ENCODE data around the gene PLS1. TPM values are rescaled to one million over a fixed set of nuclear protein-coding genes. Genes with fewer than 3 reads are reported as not detected.

The PLS1 gene
- total RNA-seq, 3 donors from 2014 or later (not counting 1 experiment from before 2014, with no cell fraction given): 1.2 to 2.6 (median 1.6) TPM

DNA sequence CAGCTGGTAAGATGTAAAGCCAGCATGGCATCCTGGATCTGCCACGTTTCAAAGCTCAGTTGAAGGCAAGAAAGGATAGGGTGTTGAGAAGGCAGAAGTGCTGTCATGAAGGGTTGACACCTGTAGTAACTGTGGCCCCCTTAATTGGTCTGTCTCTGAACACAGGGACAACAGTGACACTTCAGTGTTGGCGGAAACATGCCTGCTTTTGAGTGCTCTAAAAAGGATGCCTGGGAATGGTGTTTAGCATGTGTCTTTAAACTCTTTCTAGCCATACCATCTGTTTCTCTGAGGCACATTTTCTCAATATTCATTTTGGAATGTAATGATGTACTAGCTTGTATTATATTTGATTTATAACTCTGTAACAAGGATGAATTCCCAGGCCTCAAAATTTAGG, 42.1 kb downstream of the PLS1 start:
- Histone ChIP-seq H3K4me1 (ENCODE audit: control insufficient read depth, insufficient read depth, low read length) (no peaks in the 10 kb centered on the region), H3K9me3 (ENCODE audit: control insufficient read depth, insufficient read depth, low read length) (no peaks in the 10 kb centered on the region), H3K4me3 (ENCODE audit: low read length) (no peak overlapping the region), H3K36me3 (ENCODE audit: control insufficient read depth, insufficient read depth, low read length) (no peaks in the 10 kb centered on the region), H3K27me3 (ENCODE audit: control insufficient read depth, insufficient read depth, low read length) (no peaks in the 10 kb centered on the region), H3K27ac (ENCODE audit: low read length) (no peak overlapping the region)
- no peak for DNase-seq
- TF ChIP-seq, protein P1, sequence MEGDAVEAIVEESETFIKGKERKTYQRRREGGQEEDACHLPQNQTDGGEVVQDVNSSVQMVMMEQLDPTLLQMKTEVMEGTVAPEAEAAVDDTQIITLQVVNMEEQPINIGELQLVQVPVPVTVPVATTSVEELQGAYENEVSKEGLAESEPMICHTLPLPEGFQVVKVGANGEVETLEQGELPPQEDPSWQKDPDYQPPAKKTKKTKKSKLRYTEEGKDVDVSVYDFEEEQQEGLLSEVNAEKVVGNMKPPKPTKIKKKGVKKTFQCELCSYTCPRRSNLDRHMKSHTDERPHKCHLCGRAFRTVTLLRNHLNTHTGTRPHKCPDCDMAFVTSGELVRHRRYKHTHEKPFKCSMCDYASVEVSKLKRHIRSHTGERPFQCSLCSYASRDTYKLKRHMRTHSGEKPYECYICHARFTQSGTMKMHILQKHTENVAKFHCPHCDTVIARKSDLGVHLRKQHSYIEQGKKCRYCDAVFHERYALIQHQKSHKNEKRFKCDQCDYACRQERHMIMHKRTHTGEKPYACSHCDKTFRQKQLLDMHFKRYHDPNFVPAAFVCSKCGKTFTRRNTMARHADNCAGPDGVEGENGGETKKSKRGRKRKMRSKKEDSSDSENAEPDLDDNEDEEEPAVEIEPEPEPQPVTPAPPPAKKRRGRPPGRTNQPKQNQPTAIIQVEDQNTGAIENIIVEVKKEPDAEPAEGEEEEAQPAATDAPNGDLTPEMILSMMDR (IDR thresholded peaks at IDR 0.05): no peak
- Mint-ChIP-seq H3K27ac (no peak overlapping the region), H3K4me1 (no peaks in the 10 kb centered on the region), H3K36me3 (no peaks in the 10 kb centered on the region), H3K4me3 (no peak overlapping the region), H3K9me3 (no peaks in the 10 kb centered on the region), H3K27me3 (ENCODE audit: low read depth in 2 of 2) (peaks cover 0 to 2% of the 10 kb centered on the region in 2 donors)
- 82% methylated on average over 2 of the region's 2 CpGs for WGBS (ENCODE audit: insufficient coverage)
- ATAC-seq: no peak
- intact Hi-C loops (cut with micrococcal nuclease): no loop called here

DNA sequence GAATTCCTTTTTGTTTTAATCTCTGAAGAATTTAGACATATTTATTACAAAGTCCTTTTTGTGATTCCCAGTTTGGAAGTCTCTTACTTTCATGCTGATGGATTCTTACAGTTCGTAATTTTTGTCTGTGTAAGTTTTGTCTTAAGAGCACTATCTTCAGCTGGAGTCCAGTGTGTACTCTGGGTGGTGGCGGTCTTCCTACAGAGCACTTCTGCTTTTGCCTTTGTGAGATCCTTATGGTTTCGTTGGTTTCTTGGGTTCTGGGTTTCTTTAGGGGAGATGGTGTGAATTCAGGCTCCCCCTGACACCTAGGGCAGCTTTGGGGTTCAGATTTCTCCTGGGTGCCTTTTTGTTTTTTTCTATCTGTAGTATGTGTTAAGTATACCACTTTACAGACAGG, 45.3 kb downstream of the PLS1 start:
- Histone ChIP-seq H3K9me3 (ENCODE audit: control insufficient read depth, insufficient read depth, low read length) (no peaks in the 10 kb centered on the region), H3K27ac (ENCODE audit: low read length) (no peak overlapping the region), H3K27me3 (ENCODE audit: control insufficient read depth, insufficient read depth, low read length) (no peaks in the 10 kb centered on the region), H3K4me1 (ENCODE audit: control insufficient read depth, insufficient read depth, low read length) (no peaks in the 10 kb centered on the region), H3K36me3 (ENCODE audit: control insufficient read depth, insufficient read depth, low read length) (no peaks in the 10 kb centered on the region), H3K4me3 (ENCODE audit: low read length) (no peak overlapping the region)
- Mint-ChIP-seq H3K27me3 (ENCODE audit: low read depth in 2 of 2) (peaks cover 0 to 2% of the 10 kb centered on the region in 2 donors), H3K4me1 (no peaks in the 10 kb centered on the region), H3K9me3 (no peaks in the 10 kb centered on the region), H3K4me3 (no peak overlapping the region), H3K27ac (no peak overlapping the region), H3K36me3 (no peaks in the 10 kb centered on the region)
- 65% methylated on average over 3 of the region's 3 CpGs for WGBS (ENCODE audit: insufficient coverage)
- no peak for DNase-seq
- no peak for ATAC-seq
- intact Hi-C loops (cut with micrococcal nuclease): no loop called here
- TF ChIP-seq, protein P1 (IDR thresholded peaks at IDR 0.05): no peak

DNA sequence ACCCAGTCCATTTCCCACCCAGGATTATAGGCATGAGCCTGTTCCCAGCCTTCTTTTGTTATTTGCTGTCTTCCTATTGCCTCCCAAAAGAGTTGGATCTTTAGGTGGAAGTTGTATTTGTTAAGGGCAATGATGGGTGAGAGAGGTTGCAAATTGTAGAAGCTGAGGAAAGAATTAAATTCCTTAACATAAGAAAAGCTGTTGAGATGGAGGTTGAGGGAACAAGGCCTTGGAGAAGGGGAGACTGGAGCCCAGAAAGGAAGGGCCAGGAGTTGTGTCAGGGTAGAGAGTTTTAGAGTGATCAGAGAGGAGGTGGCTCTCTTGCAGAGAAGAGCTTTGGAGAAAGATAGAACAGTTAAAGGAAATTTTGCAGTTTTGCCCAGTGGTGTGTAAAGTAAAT, 46.8 kb downstream of the PLS1 start:
- no peak overlapping the region for H3K27ac ChIP-seq (ENCODE audit: low read length)
- Mint-ChIP-seq H3K27me3 (ENCODE audit: low read depth in 2 of 2) (peaks cover 0 to 2% of the 10 kb centered on the region in 2 donors), H3K36me3 (no peaks in the 10 kb centered on the region), H3K4me1 (no peaks in the 10 kb centered on the region), H3K9me3 (no peaks in the 10 kb centered on the region), H3K27ac (no peak overlapping the region), H3K4me3 (no peak overlapping the region)
- H3K9me3 ChIP-seq (ENCODE audit: control insufficient read depth, insufficient read depth, low read length): no peaks in the 10 kb centered on the region
- no peaks in the 10 kb centered on the region for H3K36me3 ChIP-seq (ENCODE audit: control insufficient read depth, insufficient read depth, low read length)
- H3K4me1 ChIP-seq (ENCODE audit: control insufficient read depth, insufficient read depth, low read length): no peaks in the 10 kb centered on the region
- ATAC-seq: no peak
- H3K27me3 ChIP-seq (ENCODE audit: control insufficient read depth, insufficient read depth, low read length): no peaks in the 10 kb centered on the region
- intact Hi-C loops (cut with micrococcal nuclease): no loop called here
- no peak overlapping the region for H3K4me3 ChIP-seq (ENCODE audit: low read length)
- TF ChIP-seq, protein P1 (IDR thresholded peaks at IDR 0.05): no peak
- no peak for DNase-seq

DNA sequence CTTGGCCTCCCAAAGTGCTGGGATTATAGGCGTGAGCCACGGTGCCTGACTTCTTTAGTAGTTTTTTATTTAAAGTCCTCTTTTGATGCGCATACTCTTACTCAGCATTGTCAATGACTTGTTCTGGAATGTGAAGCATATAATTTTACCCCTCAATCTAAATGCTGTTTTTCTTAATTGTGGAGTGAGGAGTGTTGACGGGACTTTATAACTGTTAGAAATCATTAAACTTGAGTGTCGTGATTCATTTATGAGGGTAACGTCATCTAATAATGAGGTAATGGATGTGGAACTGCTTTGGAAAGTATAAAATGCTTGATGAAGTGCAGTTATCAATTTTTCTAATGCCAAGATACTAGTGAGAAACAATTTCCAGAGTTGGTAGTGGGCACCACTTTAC, 48.3 kb downstream of the PLS1 start:
- no peaks in the 10 kb centered on the region for H3K36me3 Mint-ChIP-seq
- ATAC-seq: no peak
- Histone ChIP-seq H3K4me1 (ENCODE audit: control insufficient read depth, insufficient read depth, low read length) (no peaks in the 10 kb centered on the region), H3K27me3 (ENCODE audit: control insufficient read depth, insufficient read depth, low read length) (no peaks in the 10 kb centered on the region), H3K4me3 (ENCODE audit: low read length) (no peak overlapping the region), H3K27ac (ENCODE audit: low read length) (no peak overlapping the region), H3K36me3 (ENCODE audit: control insufficient read depth, insufficient read depth, low read length) (no peaks in the 10 kb centered on the region), H3K9me3 (ENCODE audit: control insufficient read depth, insufficient read depth, low read length) (no peaks in the 10 kb centered on the region)
- H3K27me3 Mint-ChIP-seq (ENCODE audit: low read depth in 2 of 2): peaks cover 0 to 2% of the 10 kb centered on the region in 2 donors
- H3K9me3 Mint-ChIP-seq: no peaks in the 10 kb centered on the region
- H3K27ac Mint-ChIP-seq: no peak overlapping the region
- intact Hi-C loops (cut with micrococcal nuclease): no loop called here
- TF ChIP-seq, protein P1 (IDR thresholded peaks at IDR 0.05): no peak
- no peak overlapping the region for H3K4me3 Mint-ChIP-seq
- 95% methylated on average over 5 of the region's 6 CpGs for WGBS (ENCODE audit: insufficient coverage)
- no peaks in the 10 kb centered on the region for H3K4me1 Mint-ChIP-seq
- DNase-seq: no peak
